HL-60 (cell line): ENCODE results near the gene EFR3B.

Experiments used
- GABPA ChIP-seq: IDR thresholded peaks from 2 replicates; pipeline ENCODE4 v1.6.1; 2012; ENCODE audit warnings: low read depth
- POLR2AphosphoS5 ChIP-seq: IDR thresholded peaks from 2 replicates; pipeline ENCODE4 v1.6.1; 2012; ENCODE audit warnings: low read depth
- TF ChIP-seq, protein P1 (sequence below): IDR thresholded peaks from one replicate; pipeline ENCODE4 v1.5.1; 2011; ENCODE audit warnings: low read length, control low read depth, inconsistent platforms; ENCODE audit not compliant: insufficient read depth

DNA sequence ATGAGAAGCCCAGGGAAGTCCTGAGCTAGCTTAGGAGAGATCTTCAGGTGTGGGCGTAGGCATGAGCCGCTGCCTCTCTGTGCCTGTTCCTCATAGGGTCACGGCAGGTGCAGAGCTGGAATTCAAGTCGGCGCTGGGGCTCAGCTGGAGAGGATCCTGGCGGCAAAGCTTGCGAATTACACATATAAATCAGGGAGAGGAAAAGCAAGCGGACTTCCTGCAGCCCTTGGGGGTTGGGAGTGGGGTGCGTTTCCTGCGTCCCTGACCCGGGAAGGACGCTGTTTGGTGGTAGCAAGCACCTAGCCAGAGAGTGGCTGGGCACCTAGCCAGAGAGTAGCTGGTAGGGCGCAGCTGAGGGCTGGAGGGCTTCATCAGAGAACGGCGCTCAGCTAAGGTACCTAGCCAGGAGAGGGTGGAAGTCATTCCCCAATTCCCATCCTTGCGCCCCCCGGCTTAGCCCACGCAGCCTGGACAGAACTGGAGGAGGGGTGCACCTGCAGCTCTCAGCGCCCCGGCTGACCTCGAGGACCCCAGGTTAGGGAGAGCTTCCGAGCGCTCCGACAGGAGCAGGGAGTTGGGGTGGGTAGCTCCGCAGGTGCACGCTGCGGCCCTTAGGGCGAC, 459 bp upstream of the EFR3B start:
- TF ChIP-seq, protein P1, sequence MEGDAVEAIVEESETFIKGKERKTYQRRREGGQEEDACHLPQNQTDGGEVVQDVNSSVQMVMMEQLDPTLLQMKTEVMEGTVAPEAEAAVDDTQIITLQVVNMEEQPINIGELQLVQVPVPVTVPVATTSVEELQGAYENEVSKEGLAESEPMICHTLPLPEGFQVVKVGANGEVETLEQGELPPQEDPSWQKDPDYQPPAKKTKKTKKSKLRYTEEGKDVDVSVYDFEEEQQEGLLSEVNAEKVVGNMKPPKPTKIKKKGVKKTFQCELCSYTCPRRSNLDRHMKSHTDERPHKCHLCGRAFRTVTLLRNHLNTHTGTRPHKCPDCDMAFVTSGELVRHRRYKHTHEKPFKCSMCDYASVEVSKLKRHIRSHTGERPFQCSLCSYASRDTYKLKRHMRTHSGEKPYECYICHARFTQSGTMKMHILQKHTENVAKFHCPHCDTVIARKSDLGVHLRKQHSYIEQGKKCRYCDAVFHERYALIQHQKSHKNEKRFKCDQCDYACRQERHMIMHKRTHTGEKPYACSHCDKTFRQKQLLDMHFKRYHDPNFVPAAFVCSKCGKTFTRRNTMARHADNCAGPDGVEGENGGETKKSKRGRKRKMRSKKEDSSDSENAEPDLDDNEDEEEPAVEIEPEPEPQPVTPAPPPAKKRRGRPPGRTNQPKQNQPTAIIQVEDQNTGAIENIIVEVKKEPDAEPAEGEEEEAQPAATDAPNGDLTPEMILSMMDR: no peak
- TF ChIP-seq GABPA: no peak
- no peak for TF ChIP-seq POLR2AphosphoS5
